BJ (cell line): Measurements from ENCODE around the gene HHAT. TPM values are rescaled to one million over a fixed set of nuclear protein-coding genes. Genes with fewer than 3 reads are reported as not detected.

Experiments
- CTCF ChIA-PET: fragments of 350-600 bp; formaldehyde crosslinking; extraction: SDS; loops from one replicate; lab custom pipeline; 2021; ENCODE audit warnings: antibody characterized with exemption, inconsistent platforms; lab: Yijun Ruan, JAX
- POLR2A ChIA-PET: fragments of 300-600 bp; sonication (Branson Sonifier 250); formaldehyde crosslinking; extraction: SDS; loops from one replicate; lab custom pipeline; 2021; ENCODE audit warnings: antibody characterized with exemption; lab: Charles Lee
- DNase-seq: peaks from one replicate; pipeline ENCODE4 v3.0.0-alpha.2; 2011; ENCODE audit warnings: low read depth
- H3K27me3 ChIP-seq: 2 replicates; pipeline ENCODE4 v1.6.0; 2011; ENCODE audit warnings: low read length; ENCODE audit not compliant: control insufficient read depth, insufficient read depth
- H3K36me3 ChIP-seq: 2 replicates; pipeline ENCODE4 v1.5.1; 2011; ENCODE audit warnings: low read length; ENCODE audit not compliant: control insufficient read depth, insufficient read depth
- H3K4me3 ChIP-seq: 2 replicates; pipeline ENCODE4 v1.5.1; 2011; ENCODE audit warnings: low read depth, mild to moderate bottlenecking, control low read depth, low read length
- CTCF ChIP-seq: IDR thresholded peaks from 2 replicates; pipeline ENCODE4 v1.5.1; 2011; ENCODE audit warnings: low read depth, mild to moderate bottlenecking, control low read depth, inconsistent platforms, low read length, moderate library complexity; ENCODE audit not compliant: insufficient read depth
- polyA plus RNA-seq: library from polyadenylated mRNA; depleted of rRNA; stranded (reverse); fragments of >200 nt; gene quantifications from 2 replicates; pipeline ENCODE4 v1.2.3, GENCODE V29; 2011

HHAT gene
- polyA plus RNA-seq, 1 experiment, result 6.6 TPM

- ChIA-PET POLR2A (no interaction called here), CTCF (interaction anchor here (1.3 to 11.4 kb wide), 7 partner anchors 29 to 690 kb away, joined by 3 to 191 read pairs (median 14); partner anchors contain the start of gene KCNH1)
- no peak for TF ChIP-seq CTCF
- Histone ChIP-seq H3K36me3 (no peaks in the 10 kb centered on the region), H3K4me3 (no peak overlapping the region), H3K27me3 (no peaks in the 10 kb centered on the region)
- no peak for DNase-seq
These were observed 117.2 kb downstream of the HHAT start for GRCh38 chr1:210445931-210446330.

GRCh38 chr1:210446479-210446878 lies 117.8 kb downstream of the HHAT start:
- no peak for TF ChIP-seq CTCF
- POLR2A ChIA-PET, result interaction anchor here (0.6 kb wide), 2 partner anchors 119 to 680 kb away, joined by 3 read pairs; no protein-coding TSS in a partner anchor
- Histone ChIP-seq H3K36me3 (no peaks in the 10 kb centered on the region), H3K27me3 (no peaks in the 10 kb centered on the region), H3K4me3 (no peak overlapping the region)
- no peak for DNase-seq
- CTCF ChIA-PET, result interaction anchor here (0.7 to 11.4 kb wide), 13 partner anchors 8 to 690 kb away, joined by 3 to 191 read pairs (median 8); partner anchors contain the start of gene KCNH1

DNA sequence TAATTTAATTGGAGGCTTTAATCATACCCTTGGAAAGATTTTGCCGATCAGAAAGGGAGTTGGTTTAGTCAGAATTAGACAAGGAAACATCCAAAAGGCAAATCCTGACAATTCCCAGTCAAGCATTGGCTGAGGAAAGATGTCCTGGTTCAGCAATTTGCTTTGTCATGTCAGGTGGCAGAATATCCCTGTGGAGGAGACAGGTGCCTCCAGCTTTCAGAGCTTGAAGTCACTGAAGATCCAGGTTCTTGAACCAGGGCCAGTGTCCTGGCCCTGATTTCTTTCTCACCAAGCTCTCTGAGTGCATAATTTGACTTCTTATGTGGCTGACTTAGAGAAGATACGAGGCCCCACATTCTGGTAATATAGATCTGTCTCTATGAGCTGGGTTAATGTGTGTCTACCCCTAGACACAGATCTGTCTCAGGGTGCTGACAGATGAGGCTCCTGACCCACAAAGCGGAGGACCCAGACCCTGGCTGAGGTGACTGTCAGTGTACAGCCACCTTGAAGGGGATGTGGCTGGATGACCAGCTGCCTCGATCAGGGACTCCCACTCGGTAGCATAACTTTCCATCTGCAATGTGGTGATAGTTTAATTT lies 118.9 kb downstream of the HHAT start:
- CTCF ChIA-PET, result interaction anchor here (0.7 to 11.4 kb wide), 22 partner anchors 8 to 696 kb away, joined by 3 to 191 read pairs (median 6); partner anchors contain the start of gene KCNH1
- Histone ChIP-seq H3K36me3 (no peaks in the 10 kb centered on the region), H3K4me3 (no peak overlapping the region), H3K27me3 (no peaks in the 10 kb centered on the region)
- POLR2A ChIA-PET, result no interaction called here
- TF ChIP-seq CTCF, result no peak
- DNase-seq, result no peak

- POLR2A ChIA-PET, result no interaction called here
- Histone ChIP-seq H3K27me3 (no peaks in the 10 kb centered on the region), H3K4me3 (no peak overlapping the region), H3K36me3 (no peaks in the 10 kb centered on the region)
- CTCF ChIA-PET, result interaction anchor here (0.7 to 11.4 kb wide), 20 partner anchors 9 to 700 kb away, joined by 3 to 191 read pairs (median 6); partner anchors contain the start of gene KCNH1
- TF ChIP-seq CTCF, result peak; percentile 70
- DNase-seq, result no peak
These were observed 119.7 kb downstream of the HHAT start for GRCh38 chr1:210448297-210448892.
